COLO668 (cell line): ENCODE measurements around the gene SCN3A.

ENCODE experiments used
- DNase-seq: peaks from one replicate; lab custom pipeline; 2025; ENCODE audit not compliant: unreplicated experiment; lab: John Stamatoyannopoulos, UW

The SCN3A gene

GRCh38 chr2:165192729-165193128, 11.1 kb downstream of the SCN3A start:
- no peak for DNase-seq

GRCh38 chr2:165191096-165191728, 12.6 kb downstream of the SCN3A start:
- peak; percentile 36 for DNase-seq

GRCh38 chr2:165185633-165186032, 18.2 kb downstream of the SCN3A start:
- DNase-seq, result no peak

GRCh38 chr2:165182029-165182428, 21.8 kb downstream of the SCN3A start:
- DNase-seq, result no peak

GRCh38 chr2:165176780-165177179, 27.1 kb downstream of the SCN3A start:
- no peak for DNase-seq

- DNase-seq, result no peak
Measured at GRCh38 chr2:165173215-165173614, 30.6 kb downstream of the SCN3A start.

- no peak for DNase-seq
Measured at GRCh38 chr2:165164201-165164600, 39.6 kb downstream of the SCN3A start.

GRCh38 chr2:165163761-165164160, 40.1 kb downstream of the SCN3A start:
- DNase-seq, result no peak

- DNase-seq, result peak; percentile 53
Measured at GRCh38 chr2:165162466-165162865, 41.4 kb downstream of the SCN3A start.

- DNase-seq, result no peak
Measured at GRCh38 chr2:165161510-165161909, 42.3 kb downstream of the SCN3A start.

GRCh38 chr2:165157160-165157559, 46.7 kb downstream of the SCN3A start:
- DNase-seq, result no peak

- DNase-seq, result no peak
Measured at GRCh38 chr2:165155152-165155551, 48.7 kb downstream of the SCN3A start.

- no peak for DNase-seq
Measured at GRCh38 chr2:165149439-165149838, 54.4 kb downstream of the SCN3A start.

GRCh38 chr2:165147186-165148045, 56.4 kb downstream of the SCN3A start:
- DNase-seq, result no peak

GRCh38 chr2:165144315-165144714, 59.5 kb downstream of the SCN3A start:
- no peak for DNase-seq

- no peak for DNase-seq
Measured at GRCh38 chr2:165141601-165142354, 62.1 kb downstream of the SCN3A start.

GRCh38 chr2:165126244-165126643, 77.6 kb downstream of the SCN3A start:
- DNase-seq, result no peak

- no peak for DNase-seq
Measured at GRCh38 chr2:165122521-165122920, 81.3 kb downstream of the SCN3A start.

GRCh38 chr2:165120740-165121467, 82.9 kb downstream of the SCN3A start:
- DNase-seq, result no peak

- DNase-seq, result no peak
Measured at GRCh38 chr2:165115258-165115657, 88.6 kb downstream of the SCN3A start.

- no peak for DNase-seq
Measured at GRCh38 chr2:165114346-165114939, 89.4 kb downstream of the SCN3A start.
